GM12865 (cell line): ENCODE measurements around the gene COA1.
A peak's percentile ranks its signal among the peaks of the same experiment; 100 is the strongest.
"Not testable (repeated sequence)": the region's sequence is repeated elsewhere in the genome, so short reads cannot be mapped to it uniquely, and the experiment has no call there.

ENCODE experiments used
- DNase-seq: peaks from one replicate; pipeline ENCODE4 v3.0.0; 2010; ENCODE audit warnings: low read depth
- H3K4me3 ChIP-seq: 2 replicates; pipeline ENCODE4 v1.5.1; 2011; ENCODE audit warnings: mild to moderate bottlenecking, low read depth, low read length, control low read depth
- CTCF ChIP-seq: IDR thresholded peaks from 2 replicates; pipeline ENCODE4 v1.5.1; 2011; ENCODE audit warnings: low read length, control low read depth, low read depth, inconsistent platforms; ENCODE audit not compliant: insufficient read depth; ENCODE audit errors: missing control alignments

COA1 gene

GRCh38 chr7:43636093-43636492, 93.2 kb downstream of the COA1 start:
- no peak overlapping the region for H3K4me3 ChIP-seq
- TF ChIP-seq CTCF = no peak
- no peak for DNase-seq

- TF ChIP-seq CTCF = no peak
- H3K4me3 ChIP-seq = no peak overlapping the region
- DNase-seq = no peak
Observed at GRCh38 chr7:43634384-43634783, 94.9 kb downstream of the COA1 start.

- no peak overlapping the region for H3K4me3 ChIP-seq
- DNase-seq = no peak
- no peak for TF ChIP-seq CTCF
Observed at GRCh38 chr7:43632746-43633145, 96.6 kb downstream of the COA1 start.

GRCh38 chr7:43631559-43631958, 97.8 kb downstream of the COA1 start:
- peak; percentile 42 for DNase-seq
- no peak overlapping the region for H3K4me3 ChIP-seq
- no peak for TF ChIP-seq CTCF

- no peak for DNase-seq
- TF ChIP-seq CTCF = no peak
Observed at GRCh38 chr7:43630482-43630881, 98.8 kb downstream of the COA1 start.

GRCh38 chr7:43629857-43630256, 99.5 kb downstream of the COA1 start:
- no peak for DNase-seq
- H3K4me3 ChIP-seq = no peak overlapping the region
- no peak for TF ChIP-seq CTCF

More at GRCh38 chr7:43630482-43630881, 98.8 kb downstream of the COA1 start:
- no peak overlapping the region for H3K4me3 ChIP-seq

- no peak for TF ChIP-seq CTCF
- H3K4me3 ChIP-seq = no peak overlapping the region
- no peak for DNase-seq
Observed at GRCh38 chr7:43628431-43628830, 100.9 kb downstream of the COA1 start.

GRCh38 chr7:43627798-43628197, 101.5 kb downstream of the COA1 start:
- H3K4me3 ChIP-seq, DNase-seq: not testable (repeated sequence)
